Neural crest cell (in vitro differentiated cells): Measurements from ENCODE around the gene PTPRE. TPM values are rescaled to one million over a fixed set of nuclear protein-coding genes. Genes with fewer than 3 reads are reported as not detected.

Source experiments
- DNase-seq: peaks from one replicate; pipeline ENCODE4 v3.0.0; 2021; ENCODE audit warnings: low read depth, mixed read lengths, low spot score
- H3K27ac Mint-ChIP-seq: one replicate; pipeline ENCODE4 v1.8.0; 2021; ENCODE audit warnings: mild to moderate bottlenecking, mixed read lengths; ENCODE audit not compliant: unreplicated experiment
- H3K27me3 Mint-ChIP-seq: 2 replicates; pipeline ENCODE4 v1.8.0; 2021; ENCODE audit warnings: low read depth, mild to moderate bottlenecking, mixed read lengths
- H3K36me3 Mint-ChIP-seq: 2 replicates; pipeline ENCODE4 v1.8.0; 2021; ENCODE audit warnings: low read depth, mild to moderate bottlenecking, mixed read lengths
- H3K4me1 Mint-ChIP-seq: 2 replicates; pipeline ENCODE4 v1.8.0; 2021; ENCODE audit warnings: mixed read lengths
- H3K4me3 Mint-ChIP-seq: one replicate; pipeline ENCODE4 v1.8.0; 2021; ENCODE audit warnings: mild to moderate bottlenecking, mixed read lengths
- H3K9me3 Mint-ChIP-seq: 2 replicates; pipeline ENCODE4 v1.8.0; 2021; ENCODE audit warnings: mixed read lengths
- total RNA-seq: library from RNA; stranded (reverse); gene quantifications from 2 replicates; pipeline ENCODE4 v1.2.1, GENCODE V29; 2021
- TF ChIP-seq, protein P1 (sequence below): fragments of 200-600 bp; sonication (generic); conservative IDR thresholded peaks from 2 replicates; pipeline ENCODE4 v1.5.0; 2021; ENCODE audit warnings: antibody characterized with exemption, mild to moderate bottlenecking

The PTPRE gene
- total RNA-seq, 1 donor from 2014 or later: 2.3 TPM

DNA sequence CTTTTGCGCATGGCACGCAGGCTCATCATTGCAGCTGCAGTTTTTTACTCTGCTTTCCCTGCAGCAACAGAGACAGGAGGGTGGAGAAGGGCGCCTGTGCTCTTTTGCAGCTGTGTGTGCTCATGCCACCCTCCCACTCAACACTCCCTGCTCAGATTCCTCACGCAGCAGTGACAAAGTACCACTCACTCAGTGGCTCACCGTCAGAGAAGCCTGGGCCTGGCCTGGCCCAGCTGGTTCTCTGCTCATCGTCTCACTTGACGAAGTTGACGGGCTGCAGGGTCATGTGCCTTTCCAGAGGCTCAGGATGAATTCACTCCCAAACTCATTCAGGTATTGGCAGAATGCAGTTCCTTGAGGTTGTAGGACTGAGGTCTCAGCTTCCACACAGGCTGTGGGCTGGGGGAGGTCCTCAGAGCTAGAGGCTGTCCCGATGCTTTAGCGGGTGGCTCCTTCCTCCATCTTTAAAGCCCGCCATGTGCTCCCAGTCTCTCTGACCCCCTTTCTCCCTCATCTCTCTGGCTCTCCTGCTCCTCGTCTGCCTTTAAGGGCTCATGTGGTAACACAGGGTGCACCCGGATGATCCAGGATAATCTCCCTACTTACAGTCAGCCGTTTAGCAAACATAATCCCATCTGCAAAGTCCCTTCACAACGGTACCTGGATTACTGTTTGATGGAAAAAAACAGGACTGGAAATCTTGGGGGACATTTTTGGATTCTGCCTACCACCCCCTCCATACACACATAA, 25.8 kb downstream of the PTPRE start:
- no peak for DNase-seq
- H3K4me3 Mint-ChIP-seq: no peak overlapping the region
- peaks cover 33% of the 10 kb centered on the region for H3K4me1 Mint-ChIP-seq
- no peaks in the 10 kb centered on the region for H3K36me3 Mint-ChIP-seq
- peak overlapping the region; percentile 86 for H3K27ac Mint-ChIP-seq
- no peaks in the 10 kb centered on the region for H3K27me3 Mint-ChIP-seq
- H3K9me3 Mint-ChIP-seq: no peaks in the 10 kb centered on the region
- TF ChIP-seq, protein P1, sequence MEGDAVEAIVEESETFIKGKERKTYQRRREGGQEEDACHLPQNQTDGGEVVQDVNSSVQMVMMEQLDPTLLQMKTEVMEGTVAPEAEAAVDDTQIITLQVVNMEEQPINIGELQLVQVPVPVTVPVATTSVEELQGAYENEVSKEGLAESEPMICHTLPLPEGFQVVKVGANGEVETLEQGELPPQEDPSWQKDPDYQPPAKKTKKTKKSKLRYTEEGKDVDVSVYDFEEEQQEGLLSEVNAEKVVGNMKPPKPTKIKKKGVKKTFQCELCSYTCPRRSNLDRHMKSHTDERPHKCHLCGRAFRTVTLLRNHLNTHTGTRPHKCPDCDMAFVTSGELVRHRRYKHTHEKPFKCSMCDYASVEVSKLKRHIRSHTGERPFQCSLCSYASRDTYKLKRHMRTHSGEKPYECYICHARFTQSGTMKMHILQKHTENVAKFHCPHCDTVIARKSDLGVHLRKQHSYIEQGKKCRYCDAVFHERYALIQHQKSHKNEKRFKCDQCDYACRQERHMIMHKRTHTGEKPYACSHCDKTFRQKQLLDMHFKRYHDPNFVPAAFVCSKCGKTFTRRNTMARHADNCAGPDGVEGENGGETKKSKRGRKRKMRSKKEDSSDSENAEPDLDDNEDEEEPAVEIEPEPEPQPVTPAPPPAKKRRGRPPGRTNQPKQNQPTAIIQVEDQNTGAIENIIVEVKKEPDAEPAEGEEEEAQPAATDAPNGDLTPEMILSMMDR: no peak

DNA sequence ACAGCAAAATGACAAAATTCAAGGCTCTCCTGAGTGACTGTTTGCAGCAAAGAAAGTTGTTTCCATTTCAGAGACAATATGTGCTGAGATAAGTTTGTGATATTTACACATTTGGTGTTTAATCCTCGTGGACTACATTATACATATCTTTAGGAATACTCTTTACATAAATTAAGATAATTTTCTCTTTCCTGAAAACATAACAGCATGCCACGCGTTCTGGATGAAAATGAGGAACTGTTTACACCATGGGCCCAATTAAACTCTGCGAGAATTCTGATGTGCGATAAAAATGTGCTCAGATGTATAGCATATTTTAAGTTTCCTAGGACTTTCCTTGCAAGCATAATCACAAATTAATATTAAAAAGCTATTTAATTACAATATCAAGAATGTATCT, 26.4 kb downstream of the PTPRE start:
- no peaks in the 10 kb centered on the region for H3K9me3 Mint-ChIP-seq
- TF ChIP-seq, protein P1: no peak
- no peak overlapping the region for H3K4me3 Mint-ChIP-seq
- no peak for DNase-seq
- H3K27me3 Mint-ChIP-seq: no peaks in the 10 kb centered on the region
- no peaks in the 10 kb centered on the region for H3K36me3 Mint-ChIP-seq
- H3K4me1 Mint-ChIP-seq: peaks cover 33% of the 10 kb centered on the region
- peak overlapping the region; percentile 86 for H3K27ac Mint-ChIP-seq

DNA sequence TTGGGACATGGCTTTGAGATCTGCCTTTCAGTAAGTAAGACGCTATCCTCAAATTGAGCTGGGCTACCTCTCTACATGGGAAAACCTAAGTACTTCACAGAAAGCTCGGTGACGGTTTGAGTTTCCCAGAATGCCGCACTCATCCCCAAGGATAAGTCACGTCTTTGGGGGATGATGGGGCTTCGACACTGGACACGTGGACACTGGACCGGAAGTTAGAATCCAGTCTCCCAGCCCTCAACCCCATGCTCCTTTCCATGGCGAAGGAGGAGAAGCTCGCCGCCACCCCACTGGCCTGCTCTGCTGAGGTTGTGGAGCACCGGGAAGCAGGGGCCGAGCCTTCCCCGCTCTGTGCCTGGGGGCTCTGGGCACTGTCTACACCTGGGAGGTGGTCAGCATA, 27.5 kb downstream of the PTPRE start:
- no peak overlapping the region for H3K4me3 Mint-ChIP-seq
- H3K27ac Mint-ChIP-seq: no peak overlapping the region
- TF ChIP-seq, protein P1: no peak
- no peaks in the 10 kb centered on the region for H3K36me3 Mint-ChIP-seq
- no peaks in the 10 kb centered on the region for H3K9me3 Mint-ChIP-seq
- H3K4me1 Mint-ChIP-seq: peaks cover 28% of the 10 kb centered on the region
- no peaks in the 10 kb centered on the region for H3K27me3 Mint-ChIP-seq
- DNase-seq: no peak

DNA sequence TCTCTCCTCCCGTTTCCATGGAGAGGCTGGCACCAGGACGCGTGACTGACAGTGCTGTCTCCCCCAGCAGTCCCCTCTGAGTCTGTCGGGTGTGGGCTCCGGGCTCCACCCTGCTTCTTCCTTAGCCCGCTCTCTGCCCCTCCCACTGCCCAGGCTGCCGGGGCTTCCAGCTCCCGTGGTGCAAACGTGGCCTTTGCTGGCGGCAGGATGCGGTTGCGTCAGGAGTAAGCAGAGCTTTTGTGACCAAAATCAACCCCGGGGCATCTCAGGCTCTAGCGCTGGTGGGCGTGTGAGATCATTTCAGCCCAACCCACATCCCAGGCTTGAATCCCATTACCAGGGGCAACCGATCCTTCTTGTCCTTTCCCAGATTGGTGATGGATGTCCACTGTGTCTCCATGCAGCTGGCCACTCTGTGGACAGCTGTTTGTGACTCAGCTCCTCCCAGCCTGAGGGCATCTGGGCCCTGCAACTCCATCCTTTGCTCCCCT, 28.2 kb downstream of the PTPRE start:
- TF ChIP-seq, protein P1: no peak
- H3K27ac Mint-ChIP-seq: peak overlapping the region; percentile 67
- no peaks in the 10 kb centered on the region for H3K36me3 Mint-ChIP-seq
- H3K4me1 Mint-ChIP-seq: peaks cover 28% of the 10 kb centered on the region
- no peak overlapping the region for H3K4me3 Mint-ChIP-seq
- DNase-seq: peak; percentile 18
- no peaks in the 10 kb centered on the region for H3K27me3 Mint-ChIP-seq
- H3K9me3 Mint-ChIP-seq: no peaks in the 10 kb centered on the region

DNA sequence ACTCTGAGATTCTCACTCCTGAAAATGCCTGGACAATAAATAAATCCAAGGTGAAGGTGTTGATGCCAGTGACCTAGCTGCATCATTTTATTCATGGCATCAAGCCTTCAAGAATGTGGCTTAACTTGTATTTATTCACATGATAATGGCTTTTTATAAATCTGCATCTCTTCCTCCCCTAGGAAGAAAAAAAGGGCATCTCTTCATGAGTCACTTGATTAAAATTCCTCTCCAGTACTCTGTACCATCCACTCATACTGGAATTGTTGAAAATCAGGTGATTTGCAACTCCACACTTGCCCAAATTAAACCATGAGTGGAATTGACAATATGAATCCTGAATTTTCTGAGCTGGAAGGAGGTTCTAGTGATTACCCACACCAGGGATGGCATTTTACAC, 30.2 kb downstream of the PTPRE start:
- H3K27me3 Mint-ChIP-seq: no peaks in the 10 kb centered on the region
- TF ChIP-seq, protein P1: no peak
- H3K4me3 Mint-ChIP-seq: no peak overlapping the region
- peaks cover 28% of the 10 kb centered on the region for H3K4me1 Mint-ChIP-seq
- H3K9me3 Mint-ChIP-seq: no peaks in the 10 kb centered on the region
- H3K27ac Mint-ChIP-seq: no peak overlapping the region
- H3K36me3 Mint-ChIP-seq: no peaks in the 10 kb centered on the region
- no peak for DNase-seq
